ENCODE results near the gene KCP.

Gene KCP

GRCh38 chr7:128941946-128942526 lies 31.5 kb upstream of the KCP start:
- TF ChIP-seq NFIC (IDR thresholded peaks at IDR 0.05) (no peak), YY1 (IDR thresholded peaks at IDR 0.05; ENCODE audit: low read depth) (no peak), RAD21 (IDR thresholded peaks at IDR 0.05; ENCODE audit: low read depth) (no peak), ZBTB7A (IDR thresholded peaks at IDR 0.05; ENCODE audit: low read depth) (no peak), USF1 (IDR thresholded peaks at IDR 0.05) (no peak), REST (IDR thresholded peaks at IDR 0.05; ENCODE audit: low read depth) (no peak), TCF12 (IDR thresholded peaks at IDR 0.05; ENCODE audit: low read depth) (no peak), TEAD4 (IDR thresholded peaks at IDR 0.05) (no peak), CEBPB (IDR thresholded peaks at IDR 0.05) (no peak), EGR1 (IDR thresholded peaks at IDR 0.05) (no peak), FOXM1 (IDR thresholded peaks at IDR 0.05; ENCODE audit: borderline replicate concordance, low read depth) (no peak), EP300 (IDR thresholded peaks at IDR 0.05; ENCODE audit: borderline replicate concordance) (no peak), MAX (IDR thresholded peaks at IDR 0.05) (no peak), CREB1 (IDR thresholded peaks at IDR 0.05; ENCODE audit: low read depth) (no peak)

GRCh38 chr7:128941323-128941890 lies 30.9 kb upstream of the KCP start:
- TF ChIP-seq TEAD4 (IDR thresholded peaks at IDR 0.05) (no peak), YY1 (IDR thresholded peaks at IDR 0.05; ENCODE audit: low read depth) (no peak), ZBTB7A (IDR thresholded peaks at IDR 0.05; ENCODE audit: low read depth) (no peak), REST (IDR thresholded peaks at IDR 0.05; ENCODE audit: low read depth) (no peak), EP300 (IDR thresholded peaks at IDR 0.05; ENCODE audit: borderline replicate concordance) (no peak), TAF1 (IDR thresholded peaks at IDR 0.05; ENCODE audit: low read depth) (no peak), MAX (IDR thresholded peaks at IDR 0.05) (no peak), NFIC (IDR thresholded peaks at IDR 0.05) (no peak), RAD21 (IDR thresholded peaks at IDR 0.05; ENCODE audit: low read depth) (no peak)

- TF ChIP-seq TAF1 (IDR thresholded peaks at IDR 0.05; ENCODE audit: low read depth) (no peak), CREB1 (IDR thresholded peaks at IDR 0.05; ENCODE audit: low read depth) (no peak), RAD21 (IDR thresholded peaks at IDR 0.05; ENCODE audit: low read depth) (no peak), MAX (IDR thresholded peaks at IDR 0.05) (no peak), YY1 (IDR thresholded peaks at IDR 0.05; ENCODE audit: low read depth) (no peak), NFIC (IDR thresholded peaks at IDR 0.05) (no peak), EP300 (IDR thresholded peaks at IDR 0.05; ENCODE audit: borderline replicate concordance) (no peak), TEAD4 (IDR thresholded peaks at IDR 0.05) (no peak), ZBTB7A (IDR thresholded peaks at IDR 0.05; ENCODE audit: low read depth) (no peak), EGR1 (IDR thresholded peaks at IDR 0.05) (no peak), USF1 (IDR thresholded peaks at IDR 0.05) (no peak), CEBPB (IDR thresholded peaks at IDR 0.05) (no peak), TCF12 (IDR thresholded peaks at IDR 0.05; ENCODE audit: low read depth) (no peak), FOXM1 (IDR thresholded peaks at IDR 0.05; ENCODE audit: borderline replicate concordance, low read depth) (no peak), REST (IDR thresholded peaks at IDR 0.05; ENCODE audit: low read depth) (no peak)
Measured at GRCh38 chr7:128940494-128941322, 30.2 kb upstream of the KCP start.
